GM23338 (cell line): ENCODE results near the gene CIPC. TPM values are rescaled to one million over a fixed set of nuclear protein-coding genes. Genes with fewer than 3 reads are reported as not detected.

Experiments
- ATAC-seq: fragments of 200-7000 bp; cut with Tn5 transposase; 3 replicates; pipeline ENCODE4 v1.9.1; 2020
- DNase-seq: peaks from one replicate; pipeline ENCODE4 v3.0.0-alpha.2; 2015; ENCODE audit warnings: low spot score
- H2AFZ ChIP-seq: fragments of 200-600 bp; sonication (generic); 2 replicates; pipeline ENCODE4 v1.8.0; 2016; ENCODE audit warnings: antibody characterized with exemption, mild to moderate bottlenecking, moderate library complexity
- H3F3A ChIP-seq: fragments of 200-600 bp; sonication (generic); replicated peaks from 2 replicates; pipeline ENCODE4 v1.8.0; 2017; ENCODE audit warnings: antibody characterized with exemption, mixed run types, low read depth
- H3K27ac ChIP-seq: fragments of 200-600 bp; sonication (generic); 2 replicates; pipeline ENCODE4 v1.6.1; 2016; ENCODE audit warnings: low read depth
- H3K27me3 ChIP-seq: fragments of 200-600 bp; sonication (generic); 2 replicates; pipeline ENCODE4 v1.8.0; 2016; ENCODE audit warnings: mild to moderate bottlenecking, mixed run types, moderate library complexity; ENCODE audit not compliant: insufficient read depth
- H3K36me3 ChIP-seq: fragments of 200-600 bp; sonication (generic); 2 replicates; pipeline ENCODE4 v1.8.0; 2016; ENCODE audit warnings: mild to moderate bottlenecking; ENCODE audit not compliant: insufficient read depth
- H3K4me1 ChIP-seq: fragments of 200-600 bp; sonication (generic); 2 replicates; pipeline ENCODE4 v1.8.0; 2016; ENCODE audit warnings: mild to moderate bottlenecking, moderate library complexity; ENCODE audit not compliant: insufficient read depth
- H3K4me2 ChIP-seq: fragments of 200-600 bp; sonication (generic); 2 replicates; pipeline ENCODE4 v1.7.1; 2017; ENCODE audit warnings: mixed run types
- H3K4me3 ChIP-seq: fragments of 200-600 bp; sonication (generic); 2 replicates; pipeline ENCODE4 v1.6.1; 2016; ENCODE audit warnings: mixed run types
- H3K79me2 ChIP-seq: fragments of 200-600 bp; sonication (generic); replicated peaks from 2 replicates; pipeline ENCODE4 v1.8.0; 2017; ENCODE audit warnings: mild to moderate bottlenecking; ENCODE audit not compliant: insufficient read depth
- H3K9me2 ChIP-seq: fragments of 200-600 bp; sonication (generic); 2 replicates; pipeline ENCODE4 v1.8.0; 2017; ENCODE audit not compliant: insufficient read depth
- H4K20me1 ChIP-seq: fragments of 200-600 bp; sonication (generic); replicated peaks from 2 replicates; pipeline ENCODE4 v1.8.0; 2017; ENCODE audit warnings: mild to moderate bottlenecking; ENCODE audit not compliant: insufficient read depth
- H3K27ac Mint-ChIP-seq: 2 replicates; pipeline ENCODE4 v1.8.0; 2020; ENCODE audit warnings: inconsistent platforms, mild to moderate bottlenecking, moderate library complexity, mixed read lengths
- H3K27me3 Mint-ChIP-seq: 3 replicates; pipeline ENCODE4 v1.8.0; 2022; ENCODE audit warnings: low read depth, mild to moderate bottlenecking, moderate library complexity, mixed read lengths, inconsistent platforms; ENCODE audit not compliant: insufficient read depth, poor library complexity
- H3K36me3 Mint-ChIP-seq: 3 replicates; pipeline ENCODE4 v1.8.0; 2021; ENCODE audit warnings: low read depth, mild to moderate bottlenecking, inconsistent platforms, moderate library complexity, mixed read lengths
- H3K4me1 Mint-ChIP-seq: 3 replicates; pipeline ENCODE4 v1.8.0; 2020; ENCODE audit warnings: mild to moderate bottlenecking, inconsistent platforms, mixed read lengths
- H3K4me3 Mint-ChIP-seq: 3 replicates; pipeline ENCODE4 v1.8.0; 2021; ENCODE audit warnings: moderate library complexity, mild to moderate bottlenecking, inconsistent platforms, mixed read lengths
- H3K9me3 Mint-ChIP-seq: 3 replicates; pipeline ENCODE4 v1.8.0; 2020; ENCODE audit warnings: moderate library complexity, mild to moderate bottlenecking, inconsistent platforms, mixed read lengths
- CREB1 ChIP-seq: fragments of 250-450 bp; sonication (Bioruptor Pico); IDR thresholded peaks from 2 replicates; pipeline ENCODE4 v1.5.0; 2020; ENCODE audit warnings: low read depth, mild to moderate bottlenecking, moderate library complexity
- ETS1 ChIP-seq: IDR thresholded peaks from 2 replicates; pipeline ENCODE4 v1.6.1; 2016; ENCODE audit warnings: antibody characterized with exemption
- EZH2 ChIP-seq: fragments of 200-600 bp; sonication (generic); IDR thresholded peaks from one replicate; pipeline ENCODE4 v1.8.0; 2017; ENCODE audit warnings: antibody characterized with exemption, mild to moderate bottlenecking, low read depth; ENCODE audit not compliant: unreplicated experiment
- JUNB ChIP-seq: IDR thresholded peaks from one replicate; pipeline ENCODE4 v1.6.1; 2016; ENCODE audit warnings: antibody characterized with exemption; ENCODE audit not compliant: unreplicated experiment
- NANOG ChIP-seq: IDR thresholded peaks from 2 replicates; pipeline ENCODE4 v1.6.1; 2016; ENCODE audit warnings: antibody characterized with exemption, borderline replicate concordance
- POLR2AphosphoS5 ChIP-seq: IDR thresholded peaks from 2 replicates; pipeline ENCODE4 v1.6.1; 2016; ENCODE audit warnings: antibody characterized with exemption, low read depth
- REST ChIP-seq: IDR thresholded peaks from one replicate; pipeline ENCODE4 v1.6.1; 2018; ENCODE audit warnings: antibody characterized with exemption; ENCODE audit not compliant: unreplicated experiment
- STAT1 ChIP-seq: IDR thresholded peaks from one replicate; pipeline ENCODE4 v1.6.1; 2016; ENCODE audit warnings: antibody characterized with exemption; ENCODE audit not compliant: unreplicated experiment
- ZNF114 ChIP-seq: fragments of 250-450 bp; sonication (Bioruptor Pico); IDR thresholded peaks from 2 replicates; pipeline ENCODE4 v1.5.0; 2020; ENCODE audit warnings: mild to moderate bottlenecking, moderate library complexity
- ZNF331 ChIP-seq: fragments of 250-450 bp; sonication (Bioruptor Pico); IDR thresholded peaks from 2 replicates; pipeline ENCODE4 v1.5.0; 2020; ENCODE audit warnings: low read depth, mild to moderate bottlenecking, moderate library complexity
- polyA plus RNA-seq: library from polyadenylated mRNA; unstranded; fragments of >200 nt; fragmentation: Nextera tagmentation; extraction: Ambion mirVana; gene quantifications from 2 replicates; pipeline ENCODE4 v1.2.1, GENCODE V29; 2016
- total RNA-seq: library from RNA; depleted of rRNA; stranded (reverse); fragments of >200 nt; shearing (Covaris generic); gene quantifications from 2 replicates; pipeline ENCODE4 v1.2.3, GENCODE V29; 2014
- TF ChIP-seq, protein P1 (sequence below), 2 experiments: fragments of 200-600 bp in 1 of 2; sonication (generic) in 1 of 2; conservative IDR thresholded peaks; 2 replicates each; pipeline versions ENCODE4 v1.5.1 to v1.6.1; 2016 to 2017; ENCODE audit warnings: antibody characterized with exemption in 2 of 2, low read depth in 2 of 2, mild to moderate bottlenecking in 2 of 2, moderate library complexity in 1 of 2
- TF ChIP-seq, protein P2 (sequence below): fragments of 250-450 bp; sonication (Bioruptor Pico); IDR thresholded peaks from 2 replicates; pipeline ENCODE4 v1.5.0; 2020; ENCODE audit warnings: mild to moderate bottlenecking, moderate library complexity

The CIPC gene
- total and polyA plus RNA-seq, 2 experiments from 2014 or later = 8.1 to 36.9 TPM

GRCh38 chr14:77086017-77086727, 11.9 kb upstream of the CIPC start:
- no peak overlapping the region for H3K4me2 ChIP-seq
- H3K9me2 ChIP-seq = no peaks in the 10 kb centered on the region
- H3K27ac Mint-ChIP-seq = peak overlapping the region; percentile 92
- no peak overlapping the region for H3K4me3 ChIP-seq
- H3K27me3 ChIP-seq = no peaks in the 10 kb centered on the region
- H2AFZ ChIP-seq = no peak overlapping the region
- H3K79me2 ChIP-seq = no peaks in the 10 kb centered on the region
- peak; percentile 82 for DNase-seq
- H3K27ac ChIP-seq = peak overlapping the region; percentile 40; the same call in 1 of the 2 replicates
- no peaks in the 10 kb centered on the region for H4K20me1 ChIP-seq
- H3K36me3 ChIP-seq = no peaks in the 10 kb centered on the region
- peaks cover 13% of the 10 kb centered on the region for H3K9me3 Mint-ChIP-seq
- H3F3A ChIP-seq = no peaks in the 10 kb centered on the region; the same call in 1 of the 2 replicates
- H3K4me3 Mint-ChIP-seq = no peak overlapping the region
- H3K4me1 ChIP-seq = peaks cover 19% of the 10 kb centered on the region
- TF ChIP-seq NANOG (no peak), ZNF114 (no peak), POLR2AphosphoS5 (no peak), REST (no peak), STAT1 (no peak), EZH2 (no peak), CREB1 (no peak), ZNF331 (CRISPR knock-in tag) (no peak), JUNB (no peak), ETS1 (no peak)
- TF ChIP-seq, protein P1, sequence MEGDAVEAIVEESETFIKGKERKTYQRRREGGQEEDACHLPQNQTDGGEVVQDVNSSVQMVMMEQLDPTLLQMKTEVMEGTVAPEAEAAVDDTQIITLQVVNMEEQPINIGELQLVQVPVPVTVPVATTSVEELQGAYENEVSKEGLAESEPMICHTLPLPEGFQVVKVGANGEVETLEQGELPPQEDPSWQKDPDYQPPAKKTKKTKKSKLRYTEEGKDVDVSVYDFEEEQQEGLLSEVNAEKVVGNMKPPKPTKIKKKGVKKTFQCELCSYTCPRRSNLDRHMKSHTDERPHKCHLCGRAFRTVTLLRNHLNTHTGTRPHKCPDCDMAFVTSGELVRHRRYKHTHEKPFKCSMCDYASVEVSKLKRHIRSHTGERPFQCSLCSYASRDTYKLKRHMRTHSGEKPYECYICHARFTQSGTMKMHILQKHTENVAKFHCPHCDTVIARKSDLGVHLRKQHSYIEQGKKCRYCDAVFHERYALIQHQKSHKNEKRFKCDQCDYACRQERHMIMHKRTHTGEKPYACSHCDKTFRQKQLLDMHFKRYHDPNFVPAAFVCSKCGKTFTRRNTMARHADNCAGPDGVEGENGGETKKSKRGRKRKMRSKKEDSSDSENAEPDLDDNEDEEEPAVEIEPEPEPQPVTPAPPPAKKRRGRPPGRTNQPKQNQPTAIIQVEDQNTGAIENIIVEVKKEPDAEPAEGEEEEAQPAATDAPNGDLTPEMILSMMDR (conservative IDR thresholded peaks at IDR 0.05; ENCODE audit: low read depth in 2 of 2) = no peak
- TF ChIP-seq, protein P2, sequence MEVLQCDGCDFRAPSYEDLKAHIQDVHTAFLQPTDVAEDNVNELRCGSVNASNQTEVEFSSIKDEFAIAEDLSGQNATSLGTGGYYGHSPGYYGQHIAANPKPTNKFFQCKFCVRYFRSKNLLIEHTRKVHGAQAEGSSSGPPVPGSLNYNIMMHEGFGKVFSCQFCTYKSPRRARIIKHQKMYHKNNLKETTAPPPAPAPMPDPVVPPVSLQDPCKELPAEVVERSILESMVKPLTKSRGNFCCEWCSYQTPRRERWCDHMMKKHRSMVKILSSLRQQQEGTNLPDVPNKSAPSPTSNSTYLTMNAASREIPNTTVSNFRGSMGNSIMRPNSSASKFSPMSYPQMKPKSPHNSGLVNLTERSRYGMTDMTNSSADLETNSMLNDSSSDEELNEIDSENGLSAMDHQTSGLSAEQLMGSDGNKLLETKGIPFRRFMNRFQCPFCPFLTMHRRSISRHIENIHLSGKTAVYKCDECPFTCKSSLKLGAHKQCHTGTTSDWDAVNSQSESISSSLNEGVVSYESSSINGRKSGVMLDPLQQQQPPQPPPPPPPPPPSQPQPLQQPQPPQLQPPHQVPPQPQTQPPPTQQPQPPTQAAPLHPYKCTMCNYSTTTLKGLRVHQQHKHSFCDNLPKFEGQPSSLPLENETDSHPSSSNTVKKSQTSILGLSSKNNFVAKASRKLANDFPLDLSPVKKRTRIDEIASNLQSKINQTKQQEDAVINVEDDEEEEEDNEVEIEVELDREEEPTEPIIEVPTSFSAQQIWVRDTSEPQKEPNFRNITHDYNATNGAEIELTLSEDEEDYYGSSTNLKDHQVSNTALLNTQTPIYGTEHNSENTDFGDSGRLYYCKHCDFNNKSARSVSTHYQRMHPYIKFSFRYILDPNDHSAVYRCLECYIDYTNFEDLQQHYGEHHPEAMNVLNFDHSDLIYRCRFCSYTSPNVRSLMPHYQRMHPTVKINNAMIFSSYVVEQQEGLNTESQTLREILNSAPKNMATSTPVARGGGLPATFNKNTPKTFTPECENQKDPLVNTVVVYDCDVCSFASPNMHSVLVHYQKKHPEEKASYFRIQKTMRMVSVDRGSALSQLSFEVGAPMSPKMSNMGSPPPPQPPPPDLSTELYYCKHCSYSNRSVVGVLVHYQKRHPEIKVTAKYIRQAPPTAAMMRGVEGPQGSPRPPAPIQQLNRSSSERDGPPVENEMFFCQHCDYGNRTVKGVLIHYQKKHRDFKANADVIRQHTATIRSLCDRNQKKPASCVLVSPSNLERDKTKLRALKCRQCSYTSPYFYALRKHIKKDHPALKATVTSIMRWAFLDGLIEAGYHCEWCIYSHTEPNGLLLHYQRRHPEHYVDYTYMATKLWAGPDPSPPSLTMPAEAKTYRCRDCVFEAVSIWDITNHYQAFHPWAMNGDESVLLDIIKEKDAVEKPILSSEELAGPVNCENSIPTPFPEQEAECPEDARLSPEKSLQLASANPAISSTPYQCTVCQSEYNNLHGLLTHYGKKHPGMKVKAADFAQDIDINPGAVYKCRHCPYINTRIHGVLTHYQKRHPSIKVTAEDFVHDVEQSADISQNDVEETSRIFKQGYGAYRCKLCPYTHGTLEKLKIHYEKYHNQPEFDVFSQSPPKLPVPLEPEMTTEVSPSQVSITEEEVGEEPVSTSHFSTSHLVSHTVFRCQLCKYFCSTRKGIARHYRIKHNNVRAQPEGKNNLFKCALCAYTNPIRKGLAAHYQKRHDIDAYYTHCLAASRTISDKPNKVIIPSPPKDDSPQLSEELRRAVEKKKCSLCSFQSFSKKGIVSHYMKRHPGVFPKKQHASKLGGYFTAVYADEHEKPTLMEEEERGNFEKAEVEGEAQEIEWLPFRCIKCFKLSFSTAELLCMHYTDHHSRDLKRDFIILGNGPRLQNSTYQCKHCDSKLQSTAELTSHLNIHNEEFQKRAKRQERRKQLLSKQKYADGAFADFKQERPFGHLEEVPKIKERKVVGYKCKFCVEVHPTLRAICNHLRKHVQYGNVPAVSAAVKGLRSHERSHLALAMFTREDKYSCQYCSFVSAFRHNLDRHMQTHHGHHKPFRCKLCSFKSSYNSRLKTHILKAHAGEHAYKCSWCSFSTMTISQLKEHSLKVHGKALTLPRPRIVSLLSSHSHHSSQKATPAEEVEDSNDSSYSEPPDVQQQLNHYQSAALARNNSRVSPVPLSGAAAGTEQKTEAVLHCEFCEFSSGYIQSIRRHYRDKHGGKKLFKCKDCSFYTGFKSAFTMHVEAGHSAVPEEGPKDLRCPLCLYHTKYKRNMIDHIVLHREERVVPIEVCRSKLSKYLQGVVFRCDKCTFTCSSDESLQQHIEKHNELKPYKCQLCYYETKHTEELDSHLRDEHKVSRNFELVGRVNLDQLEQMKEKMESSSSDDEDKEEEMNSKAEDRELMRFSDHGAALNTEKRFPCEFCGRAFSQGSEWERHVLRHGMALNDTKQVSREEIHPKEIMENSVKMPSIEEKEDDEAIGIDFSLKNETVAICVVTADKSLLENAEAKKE (CRISPR knock-in tag) = no peak
- H3K36me3 Mint-ChIP-seq = peaks cover 4% of the 10 kb centered on the region; the same call in 2 of the 3 replicates
- peaks cover 49% of the 10 kb centered on the region for H3K4me1 Mint-ChIP-seq
- peaks cover 2% of the 10 kb centered on the region for H3K27me3 Mint-ChIP-seq
- ATAC-seq = peak; percentile 44
